Measurements from ENCODE around the gene NDUFB2. TPM values are rescaled to one million over a fixed set of nuclear protein-coding genes. Genes with fewer than 3 reads are reported as not detected.

The NDUFB2 gene
- total and polyA plus RNA-seq, 9 of the 15 experiments (the other 6 are each of a cell fraction or from before 2014, with no cell fraction given), result 220 to 2,075 (median 320) TPM

DNA sequence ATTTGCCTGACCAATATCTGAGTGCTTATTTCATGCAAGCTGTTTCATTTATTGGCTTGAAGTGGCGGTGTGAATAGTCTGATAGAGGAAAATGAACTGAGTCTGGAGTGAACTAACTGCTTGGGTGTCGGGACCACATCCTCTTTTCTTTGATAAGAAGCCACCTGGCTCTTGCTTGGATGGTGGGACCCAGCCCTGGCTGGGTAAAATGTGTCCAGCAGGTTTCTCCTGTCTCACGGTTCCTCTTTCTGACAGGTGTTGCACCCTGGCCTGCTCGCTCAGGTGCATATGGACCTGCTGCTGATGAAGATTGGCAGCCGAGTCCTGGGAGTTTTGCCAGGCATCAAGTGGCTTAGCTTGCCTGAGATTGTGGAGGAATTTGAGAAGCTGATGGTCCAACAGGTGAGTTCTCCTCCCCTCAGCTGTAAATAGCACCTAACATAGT is 22.1 kb upstream of the NDUFB2 start (continued):
- 0 out of 2 replicates have a peak, but pooled peaks have one; percentile 25 for TF ChIP-seq SPI1 (IDR thresholded peaks at IDR 0.05; ENCODE audit: borderline replicate concordance, low read depth, low read length)
- TF ChIP-seq TRIM24 (IDR thresholded peaks at IDR 0.05), result 0 out of 4 replicates have a peak, but pooled peaks of 1 of the 2 experiments have one; percentile 1

DNA sequence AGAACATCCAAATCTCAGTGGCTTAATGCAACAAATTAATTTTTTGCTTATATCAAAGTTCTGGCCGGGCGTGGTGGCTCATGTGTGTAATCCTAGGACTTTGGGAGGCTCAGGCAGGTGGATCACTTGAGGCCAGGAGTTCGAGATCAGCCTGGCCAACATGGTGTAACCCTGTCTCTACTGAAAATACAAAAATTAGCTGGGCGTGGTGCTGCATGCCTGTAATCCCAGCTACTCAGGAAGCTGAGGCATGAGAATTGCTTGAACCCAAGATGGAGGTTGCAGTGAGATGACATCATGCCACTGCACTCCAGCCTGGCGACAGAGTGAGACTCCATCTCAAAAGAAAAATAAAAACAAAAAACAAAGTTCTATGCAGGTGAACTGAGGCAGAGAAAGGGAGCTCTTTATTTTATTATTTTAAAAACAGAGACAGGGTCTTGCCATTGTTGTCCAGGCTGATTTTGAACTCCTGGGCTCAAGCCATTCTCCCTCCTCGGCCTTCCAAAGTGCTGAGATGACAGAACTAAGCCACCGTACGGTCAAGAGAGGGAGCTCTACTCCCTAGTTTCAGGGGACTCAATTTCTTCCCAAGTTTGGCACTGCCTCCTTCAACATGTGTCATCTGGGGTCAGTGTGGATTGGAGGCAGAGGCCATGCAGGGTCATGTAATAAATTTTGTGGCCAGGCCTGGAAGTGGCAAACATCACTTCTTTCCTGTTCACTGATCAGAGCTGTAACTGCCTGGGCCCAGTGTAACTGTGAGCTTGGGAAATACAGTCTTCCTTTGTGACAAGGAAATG is 21.4 kb upstream of the NDUFB2 start:
- 45% methylated on average over 8 of the region's 8 CpGs for WGBS (ENCODE audit: insufficient coverage, low coverage, missing lambda C conversion rate)
- ChIA-PET CTCF (ENCODE audit: low intra/inter-chr PET ratio) (no interaction called here), POLR2A (interaction anchor here (0.7 to 1.7 kb wide), 11 partner anchors 9 to 542 kb away, joined by 3 to 5 read pairs (median 4); partner anchors contain the start of genes BRAF and NDUFB2)
- Histone ChIP-seq H3K4me2 (ENCODE audit: insufficient read depth, low read length) (no peak overlapping the region; the same call in 1 of the 2 replicates), H3K27me3 (ENCODE audit: control insufficient read depth in 2 of 2, insufficient read depth in 2 of 2, low read length in 2 of 2) (no peaks in the 10 kb centered on the region), H3K9me1 (ENCODE audit: control insufficient read depth, insufficient read depth, low read length) (no peaks in the 10 kb centered on the region), H3K79me2 (ENCODE audit: control insufficient read depth, insufficient read depth, low read length) (no peaks in the 10 kb centered on the region), H3K4me3 (no peak overlapping the region), H3K27ac (ENCODE audit: extremely low read depth, low read depth, low read length) (no peak overlapping the region), H3K9me3 (replicated peaks; ENCODE audit: control insufficient read depth, insufficient read depth, low read depth, low read length) (no peaks in the 10 kb centered on the region), H3K4me1 (replicated peaks in 1 of 2; ENCODE audit: control insufficient read depth in 2 of 2, insufficient read depth in 2 of 2, low read length in 2 of 2) (peaks cover 24 to 37% of the 10 kb centered on the region in 2 experiments; a peak in 4 of 5 replicates), H3K9ac (ENCODE audit: insufficient read depth in 1 of 2, low read depth in 2 of 2, low read length in 2 of 2) (no peak overlapping the region; a peak in 1 of 4 replicates), H4K20me1 (replicated peaks; ENCODE audit: control insufficient read depth, insufficient read depth, low read length) (no peaks in the 10 kb centered on the region), H2AFZ (ENCODE audit: low read depth, low read length) (no peak overlapping the region), H3K36me3 (ENCODE audit: control insufficient read depth, insufficient read depth, low read length) (peaks cover 3% of the 10 kb centered on the region; the same call in 1 of the 3 replicates)
- ATAC-seq (peak; percentile 80), DNase-seq (ENCODE audit: extremely low read depth in 1 of 4, low spot score in 3 of 4) (peak; percentile 69 to 80 (median 74)), FAIRE-seq (peak; percentile 89)
- in situ Hi-C loops (cut with MboI), result no loop called here
- intact Hi-C loops (cut with micrococcal nuclease), result loop anchor here (1.0 to 10.0 kb wide), 5 partner anchors 136 to 860 kb away; no protein-coding TSS in a partner anchor
- no TSS peak for BruUV-seq (replicated peaks)
- TF ChIP-seq UBTF (IDR thresholded peaks at IDR 0.05; ENCODE audit: borderline replicate concordance in 1 of 2, low read depth in 2 of 2, low read length in 2 of 2), result no peak
- TF ChIP-seq MCM7 (IDR thresholded peaks at IDR 0.05), result no peak
- TF ChIP-seq KAT2B (IDR thresholded peaks at IDR 0.05; ENCODE audit: low read depth, low read length), result no peak
- no peak for TF ChIP-seq CSDE1 (IDR thresholded peaks at IDR 0.05)
- no peak for TF ChIP-seq TBL1XR1 (IDR thresholded peaks at IDR 0.05; ENCODE audit: low read length in 2 of 2)
- peak; percentile 35 for TF ChIP-seq SMAD4 (CRISPR knock-in tag; conservative IDR thresholded peaks at IDR 0.05)
- TF ChIP-seq RBM25 (IDR thresholded peaks at IDR 0.05; ENCODE audit: low read depth, low read length, severe bottlenecking), result no peak
- TF ChIP-seq GATAD2B (IDR thresholded peaks at IDR 0.05; ENCODE audit: borderline replicate concordance), result no peak
- 0 out of 2 replicates have a peak, but pooled peaks have one; percentile 21 for TF ChIP-seq CXXC5 (CRISPR knock-in tag; IDR thresholded peaks at IDR 0.05)
- TF ChIP-seq ETV1 (tag; conservative IDR thresholded peaks at IDR 0.05; ENCODE audit: low read depth), result peak; percentile 75
- TF ChIP-seq EWSR1 (IDR thresholded peaks at IDR 0.05; ENCODE audit: borderline replicate concordance, low read depth, partially characterized antibody), result no peak
- TF ChIP-seq RBBP5 (IDR thresholded peaks at IDR 0.05; ENCODE audit: borderline replicate concordance, insufficient read depth, low read length, poor library complexity, severe bottlenecking), result peak; percentile 60
- TF ChIP-seq ZNF589 (CRISPR knock-in tag; IDR thresholded peaks at IDR 0.05; ENCODE audit: low read depth), result peak; percentile 69; the same call in 1 of the 2 replicates
- no peak for TF ChIP-seq SIX5 (IDR thresholded peaks at IDR 0.05; ENCODE audit: borderline replicate concordance in 1 of 2, insufficient read depth in 1 of 2, low read depth in 1 of 2, low read length in 2 of 2)
- TF ChIP-seq BRF1 (IDR thresholded peaks at IDR 0.05; ENCODE audit: borderline replicate concordance, extremely low read depth, insufficient read length), result no peak

Data from K562 (cell line).